Cardiac septum (tissue), 1 donor: ENCODE results near the gene GMPPB. TPM values are rescaled to one million over a fixed set of nuclear protein-coding genes. Genes with fewer than 3 reads are reported as not detected.

Experiments
- DNase-seq: peaks from one replicate; pipeline ENCODE4 v3.0.0-alpha.2; 2020; ENCODE audit warnings: low spot score
- intact Hi-C: fragments of 100-400 bp; cut with DNase I; formaldehyde crosslinking; loops from one replicate; pipeline ENCODE4 v1.14.0; 2022
- total RNA-seq: library from RNA; stranded (reverse); fragmentation: NEBNext Ultra II Directional; extraction: Animal tissue kit (Norgen Biotek cat#: 25700); gene quantifications from one replicate; pipeline ENCODE4 v1.2.1, GENCODE V29; 2021
- donor health status: DM: no; HTN: no; CAD: no.

The GMPPB gene
- total RNA-seq, 1 donor from 2014 or later: 19.5 TPM

- intact Hi-C loops: no loop called here
- no peak for DNase-seq
Observed at GRCh38 chr3:49681543-49681942, 42.2 kb downstream of the GMPPB start.

- intact Hi-C loops: no loop called here
Observed at GRCh38 chr3:49681232-49681522, 42.6 kb downstream of the GMPPB start.

GRCh38 chr3:49680493-49681231 lies 43.1 kb downstream of the GMPPB start:
- no peak for DNase-seq
- intact Hi-C loops: no loop called here

More at GRCh38 chr3:49681232-49681522, 42.6 kb downstream of the GMPPB start:
- DNase-seq: no peak

GRCh38 chr3:49675912-49676311 lies 47.8 kb downstream of the GMPPB start:
- intact Hi-C loops: no loop called here

GRCh38 chr3:49674497-49674983 lies 49.2 kb downstream of the GMPPB start:
- intact Hi-C loops: loop anchor here (5.0 kb wide), 1 partner anchor 197 kb away; no protein-coding TSS in a partner anchor
- no peak for DNase-seq

More at GRCh38 chr3:49675912-49676311, 47.8 kb downstream of the GMPPB start:
- DNase-seq: no peak

- DNase-seq: peak; percentile 97
- intact Hi-C loops: loop anchor here (5.0 kb wide), 1 partner anchor 197 kb away; no protein-coding TSS in a partner anchor
Observed at GRCh38 chr3:49673715-49674496, 49.8 kb downstream of the GMPPB start, which contains the start of gene APEH. APEH (plus strand) TSS chr3:49674351; CDS start chr3:49674402, 51 bp downstream.

GRCh38 chr3:49673121-49673714 lies 50.5 kb downstream of the GMPPB start:
- DNase-seq: no peak
- intact Hi-C loops: loop anchor here (5.0 kb wide), 1 partner anchor 196 kb away; no protein-coding TSS in a partner anchor

- intact Hi-C loops: loop anchor here (1.0 to 5.0 kb wide), 2 partner anchors 131 to 194 kb away; no protein-coding TSS in a partner anchor
- peak; percentile 82 for DNase-seq
Observed at GRCh38 chr3:49671291-49672288, 52.2 kb downstream of the GMPPB start.

GRCh38 chr3:49670940-49671290 lies 52.8 kb downstream of the GMPPB start:
- no peak for DNase-seq

More at GRCh38 chr3:49670940-49671290, 52.8 kb downstream of the GMPPB start:
- intact Hi-C loops: loop anchor here (1.0 to 5.0 kb wide), 2 partner anchors 131 to 194 kb away; no protein-coding TSS in a partner anchor

Other genes starting within 250 kb of the GMPPB start
- gene BSN, start 169.5 kb downstream of the GMPPB start, total RNA-seq: 1.00 TPM
- 81.4 TPM for gene APEH, start 49.6 kb downstream of the GMPPB start, total RNA-seq
- 6.4 TPM for gene MST1, start 34.5 kb downstream of the GMPPB start, total RNA-seq
- 59.4 TPM for gene RNF123, start 34.4 kb downstream of the GMPPB start, total RNA-seq
- 0.35 TPM for gene AMIGO3, start 4.3 kb downstream of the GMPPB start, total RNA-seq
- gene IP6K1, start 62.6 kb upstream of the GMPPB start, total RNA-seq: 19.7 TPM
- gene CDHR4, start 75.9 kb upstream of the GMPPB start, total RNA-seq: not detected
- 1.9 TPM for gene INKA1, start 79.3 kb upstream of the GMPPB start, total RNA-seq
- 20.0 TPM for gene UBA7, start 90.0 kb upstream of the GMPPB start, total RNA-seq
- gene TRAIP, start 132.6 kb upstream of the GMPPB start, total RNA-seq: 2.0 TPM
- gene CAMKV, start 146.0 kb upstream of the GMPPB start, total RNA-seq: not detected
- gene MST1R, start 179.9 kb upstream of the GMPPB start, total RNA-seq: 1.2 TPM
- gene MON1A, start 205.9 kb upstream of the GMPPB start, total RNA-seq: 9.4 TPM
- gene RBM6, start 216.2 kb upstream of the GMPPB start, total RNA-seq: 37.9 TPM